Colonic mucosa (tissue), 4 donors: ENCODE data around the gene QRFP. TPM values are rescaled to one million over a fixed set of nuclear protein-coding genes. Genes with fewer than 3 reads are reported as not detected.

Experiments used
- DNase-seq: peaks from one replicate; pipeline ENCODE4 v3.0.0-alpha.2; 2020
- H3K27ac ChIP-seq: fragments of 200-600 bp; one replicate; pipeline ENCODE4 v1.8.0; 2021
- H3K27me3 ChIP-seq: fragments of 200-600 bp; one replicate; pipeline ENCODE4 v1.8.0; 2021
- H3K36me3 ChIP-seq: fragments of 200-600 bp; one replicate; pipeline ENCODE4 v1.8.0; 2021
- H3K4me1 ChIP-seq: fragments of 200-600 bp; one replicate; pipeline ENCODE4 v1.8.0; 2021; ENCODE audit warnings: mild to moderate bottlenecking
- H3K4me3 ChIP-seq: fragments of 200-600 bp; one replicate; pipeline ENCODE4 v1.8.0; 2021
- H3K9ac ChIP-seq, 2 donors: one replicate each; pipeline ENCODE4 v1.7.0; 2013; ENCODE audit warnings: control low read depth in 2 of 2, low read depth in 2 of 2, low read length in 2 of 2
- H3K9me3 ChIP-seq: fragments of 200-600 bp; one replicate; pipeline ENCODE4 v1.8.0; 2021
- intact Hi-C: fragments of 100-400 bp; cut with DNase I; formaldehyde crosslinking; loops from one replicate; pipeline ENCODE4 v1.14.1; 2022
- total RNA-seq, 2 donors: library from RNA; stranded (reverse); fragmentation: NEBNext Ultra II Directional in 1 of 2; extraction: Animal tissue kit (Norgen Biotek cat#: 25700) in 1 of 2; gene quantifications; one replicate each; pipeline ENCODE4 v1.2.1, GENCODE V29; 2021
- TF ChIP-seq, protein P1 (sequence below): fragments of 200-600 bp; IDR thresholded peaks from one replicate; pipeline ENCODE4 v1.8.0; 2022; ENCODE audit warnings: antibody characterized with exemption, mild to moderate bottlenecking
- donor health status: healthy.
- donor health status: DM: no; HTN: no; CAD: no.
- donor health status: DM: no; HTN: no; CAD: no.

QRFP gene
- total RNA-seq, 2 donors from 2014 or later = 0.77 TPM; not detected in 1

DNA sequence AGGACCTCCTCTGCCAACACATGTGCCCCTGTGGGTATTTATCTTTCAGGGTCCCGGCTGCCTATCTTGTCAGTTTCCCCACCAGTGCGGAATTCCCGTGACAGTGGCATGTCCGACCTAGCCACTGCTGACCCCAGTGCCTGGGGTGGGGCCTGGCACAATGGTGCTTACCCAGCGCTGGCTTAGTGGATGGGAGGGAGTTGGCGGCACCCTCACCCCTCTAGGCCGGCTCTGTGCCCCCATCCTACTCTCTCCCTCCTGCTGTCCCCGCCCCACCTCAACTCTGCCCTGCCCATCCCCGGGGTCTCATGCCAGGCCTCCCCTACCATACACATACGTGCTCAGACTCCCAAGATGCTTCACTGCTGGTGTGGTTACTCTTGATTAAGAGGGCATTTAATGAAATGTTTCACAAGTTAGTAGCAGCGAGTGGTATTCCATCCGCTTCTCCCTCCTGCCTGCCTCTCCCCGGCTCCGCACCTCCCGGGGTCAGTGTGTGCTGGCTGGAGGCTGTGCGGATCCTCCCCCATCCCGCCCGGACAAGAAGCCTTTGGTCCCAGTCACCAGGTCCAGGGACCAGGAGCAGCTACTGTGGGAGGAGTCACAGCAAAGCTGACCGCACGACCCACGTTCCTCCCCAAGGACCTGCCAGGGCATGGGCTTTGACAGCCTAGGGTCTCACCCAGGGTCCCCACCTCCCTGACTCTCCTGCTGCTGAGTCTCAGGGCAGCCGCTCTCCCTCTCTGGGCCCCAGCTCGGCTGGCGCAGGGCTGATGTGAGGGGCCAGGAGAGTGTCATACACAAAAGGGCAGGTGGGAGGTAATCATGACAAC is 9.5 kb upstream of the QRFP start:
- Histone ChIP-seq H3K4me1 (no peaks in the 10 kb centered on the region), H3K27me3 (no peaks in the 10 kb centered on the region), H3K9me3 (no peaks in the 10 kb centered on the region), H3K36me3 (no peaks in the 10 kb centered on the region), H3K9ac (no peak overlapping the region), H3K4me3 (no peak overlapping the region), H3K27ac (no peak overlapping the region)
- DNase-seq = no peak
- intact Hi-C loops = no loop called here
- TF ChIP-seq, protein P1, sequence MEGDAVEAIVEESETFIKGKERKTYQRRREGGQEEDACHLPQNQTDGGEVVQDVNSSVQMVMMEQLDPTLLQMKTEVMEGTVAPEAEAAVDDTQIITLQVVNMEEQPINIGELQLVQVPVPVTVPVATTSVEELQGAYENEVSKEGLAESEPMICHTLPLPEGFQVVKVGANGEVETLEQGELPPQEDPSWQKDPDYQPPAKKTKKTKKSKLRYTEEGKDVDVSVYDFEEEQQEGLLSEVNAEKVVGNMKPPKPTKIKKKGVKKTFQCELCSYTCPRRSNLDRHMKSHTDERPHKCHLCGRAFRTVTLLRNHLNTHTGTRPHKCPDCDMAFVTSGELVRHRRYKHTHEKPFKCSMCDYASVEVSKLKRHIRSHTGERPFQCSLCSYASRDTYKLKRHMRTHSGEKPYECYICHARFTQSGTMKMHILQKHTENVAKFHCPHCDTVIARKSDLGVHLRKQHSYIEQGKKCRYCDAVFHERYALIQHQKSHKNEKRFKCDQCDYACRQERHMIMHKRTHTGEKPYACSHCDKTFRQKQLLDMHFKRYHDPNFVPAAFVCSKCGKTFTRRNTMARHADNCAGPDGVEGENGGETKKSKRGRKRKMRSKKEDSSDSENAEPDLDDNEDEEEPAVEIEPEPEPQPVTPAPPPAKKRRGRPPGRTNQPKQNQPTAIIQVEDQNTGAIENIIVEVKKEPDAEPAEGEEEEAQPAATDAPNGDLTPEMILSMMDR = no peak

DNA sequence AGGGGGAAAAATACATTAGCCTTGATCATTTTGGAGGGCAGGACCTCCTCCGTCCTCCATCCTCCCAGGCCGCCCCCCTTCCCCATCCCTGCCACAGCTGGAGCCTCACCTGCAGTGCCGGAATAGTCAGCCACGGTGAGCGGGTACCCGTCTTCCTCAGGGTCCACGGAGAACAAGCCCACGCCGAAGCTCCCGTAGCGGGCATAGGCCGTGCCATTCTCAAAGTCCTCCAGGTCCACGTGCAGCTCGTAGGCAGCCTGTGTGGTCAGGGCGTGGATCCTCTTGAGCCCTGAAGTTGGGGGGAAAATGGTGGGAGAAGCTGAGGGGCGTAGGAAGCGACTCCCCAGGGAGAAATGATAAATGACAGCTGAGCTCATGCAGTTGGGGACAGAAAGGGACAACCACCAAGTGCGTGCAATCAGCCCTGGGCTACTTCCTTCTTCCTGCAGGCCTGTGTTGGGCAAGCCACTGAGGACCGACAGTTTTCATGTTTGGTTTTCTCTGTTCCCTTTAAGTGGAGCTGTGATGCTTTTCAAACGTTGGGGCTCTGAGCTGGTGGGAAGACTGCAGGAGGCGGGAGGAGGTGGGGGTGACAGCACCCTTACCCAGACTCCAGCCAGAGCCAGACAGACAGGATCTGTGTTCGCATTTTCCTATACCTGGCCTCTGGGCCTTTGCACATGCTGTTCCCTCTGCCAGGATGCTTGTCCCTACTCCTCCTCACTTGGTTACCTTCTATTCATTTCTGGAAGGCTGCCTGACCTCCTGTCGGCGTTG is 8.7 kb upstream of the QRFP start:
- intact Hi-C loops = no loop called here
- TF ChIP-seq, protein P1 = no peak
- Histone ChIP-seq H3K27me3 (no peaks in the 10 kb centered on the region), H3K4me1 (no peaks in the 10 kb centered on the region), H3K9ac (no peak overlapping the region), H3K27ac (no peak overlapping the region), H3K9me3 (no peaks in the 10 kb centered on the region), H3K4me3 (no peak overlapping the region), H3K36me3 (no peaks in the 10 kb centered on the region)
- no peak for DNase-seq

DNA sequence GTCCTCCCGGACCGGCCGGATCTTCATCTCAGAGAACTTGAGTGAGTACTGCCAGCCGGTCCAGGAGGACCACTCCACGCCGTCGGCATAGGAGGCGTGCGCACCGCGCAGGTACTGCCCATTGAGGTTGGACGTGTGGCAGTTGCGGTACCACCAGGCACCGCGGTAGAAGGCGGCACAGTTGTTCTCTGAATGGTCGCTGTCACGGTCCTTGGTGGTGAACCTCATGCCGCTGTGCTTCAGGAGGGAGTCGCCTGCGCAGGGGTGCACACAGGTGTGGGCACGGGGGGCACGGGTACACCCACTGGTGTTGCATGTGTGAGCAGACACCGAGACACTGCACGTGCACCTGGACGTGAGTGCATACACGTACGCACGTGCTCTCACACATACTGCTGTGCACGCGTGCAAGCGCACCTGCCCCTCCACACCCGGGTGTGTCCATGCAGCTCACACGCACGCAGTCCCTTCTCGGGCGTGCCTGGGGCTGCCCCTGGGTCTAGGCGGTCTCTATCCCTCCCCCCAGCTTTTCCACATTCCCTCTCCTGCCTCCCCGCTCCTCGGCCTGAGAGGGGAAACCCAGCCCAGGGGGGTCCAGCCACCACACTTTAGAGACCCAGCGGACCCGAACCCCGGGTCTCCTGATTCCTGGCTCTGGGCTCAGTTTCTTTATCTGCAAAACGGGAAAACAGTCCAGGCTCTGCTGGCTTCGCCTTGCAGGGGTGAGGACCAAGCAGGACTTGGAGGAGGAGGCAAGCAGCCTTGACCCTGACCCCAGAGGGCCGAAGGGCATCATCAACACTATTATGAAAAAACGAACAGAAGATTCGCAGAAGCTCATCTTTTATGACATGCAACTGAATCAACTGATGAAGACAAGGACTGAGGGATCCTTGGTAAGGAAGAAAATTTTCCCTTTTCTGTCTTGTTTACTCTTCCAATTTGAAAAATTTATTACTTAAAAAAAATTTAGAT is 7.7 kb upstream of the QRFP start:
- intact Hi-C loops = no loop called here
- no peaks in the 10 kb centered on the region for H3K4me1 ChIP-seq
- no peak overlapping the region for H3K4me3 ChIP-seq
- no peak for DNase-seq
- no peaks in the 10 kb centered on the region for H3K36me3 ChIP-seq
- no peak overlapping the region for H3K9ac ChIP-seq
- no peaks in the 10 kb centered on the region for H3K27me3 ChIP-seq
- no peaks in the 10 kb centered on the region for H3K9me3 ChIP-seq
- H3K27ac ChIP-seq = no peak overlapping the region
- TF ChIP-seq, protein P1 = no peak

DNA sequence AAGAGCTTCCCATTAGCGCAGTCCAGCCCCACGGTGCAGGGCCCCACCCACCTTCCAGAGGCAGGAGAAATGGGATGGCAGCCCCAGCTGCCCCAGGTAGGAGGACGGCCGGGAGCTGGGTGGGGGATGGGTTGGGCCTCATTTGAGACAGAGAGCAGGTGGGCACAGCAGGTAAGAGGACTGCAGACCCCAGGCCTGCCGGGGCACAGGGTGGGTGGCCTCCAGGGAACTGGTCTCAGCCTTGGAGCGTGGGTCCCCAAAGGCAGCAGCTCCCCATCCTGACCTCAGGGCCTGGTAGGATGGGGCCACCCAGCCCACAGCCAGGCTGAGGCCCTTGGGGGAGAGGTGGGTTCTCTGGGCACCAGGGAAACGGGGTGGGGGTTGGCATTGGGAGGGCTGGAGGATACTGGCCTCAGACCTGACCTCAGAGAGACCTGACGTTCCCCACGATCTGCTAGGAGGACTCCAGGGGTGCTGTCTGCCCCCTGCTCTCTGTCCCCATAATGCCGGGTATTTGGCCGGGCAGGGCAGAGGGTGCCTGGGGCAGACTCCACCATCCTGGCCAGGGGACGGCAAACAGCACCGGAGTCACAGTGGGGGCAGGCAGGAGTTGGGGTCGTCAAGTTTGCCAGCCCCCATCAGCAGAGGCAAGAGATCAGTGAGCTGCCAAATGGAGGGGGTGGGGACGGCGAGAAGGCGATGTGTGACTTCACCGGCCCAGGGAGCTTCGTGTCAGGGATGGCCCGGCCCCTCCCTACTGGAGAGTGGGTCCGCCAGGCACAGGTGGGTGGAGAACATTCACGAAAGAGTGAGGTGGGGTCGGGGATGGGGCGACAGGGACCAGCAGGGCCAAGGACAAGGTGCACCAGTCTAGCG is 6.8 kb upstream of the QRFP start:
- H3K27ac ChIP-seq = no peak overlapping the region
- no peaks in the 10 kb centered on the region for H3K27me3 ChIP-seq
- H3K4me1 ChIP-seq = no peaks in the 10 kb centered on the region
- no peaks in the 10 kb centered on the region for H3K9me3 ChIP-seq
- no peak for DNase-seq
- H3K4me3 ChIP-seq = no peak overlapping the region
- no peaks in the 10 kb centered on the region for H3K36me3 ChIP-seq
- H3K9ac ChIP-seq = no peak overlapping the region
- TF ChIP-seq, protein P1 = no peak
- intact Hi-C loops = no loop called here
